ENCODE measurements around the gene DRD1.

- TF ChIP-seq JUNB (IDR thresholded peaks at IDR 0.05; ENCODE audit: unreplicated experiment) (no peak), CTCF (conservative IDR thresholded peaks at IDR 0.05; ENCODE audit: low read depth in 2 of 2) (no peak), STAT1 (IDR thresholded peaks at IDR 0.05; ENCODE audit: unreplicated experiment) (no peak), EZH2 (IDR thresholded peaks at IDR 0.05; ENCODE audit: low read depth, unreplicated experiment) (no peak), REST (IDR thresholded peaks at IDR 0.05; ENCODE audit: unreplicated experiment) (no peak), EZH2phosphoT487 (IDR thresholded peaks at IDR 0.05; ENCODE audit: unreplicated experiment) (no peak), ZNF462 (CRISPR knock-in tag; IDR thresholded peaks at IDR 0.05) (no peak), POLR2AphosphoS5 (IDR thresholded peaks at IDR 0.05; ENCODE audit: low read depth) (no peak), CREB1 (CRISPR knock-in tag; IDR thresholded peaks at IDR 0.05; ENCODE audit: low read depth) (no peak), NANOG (IDR thresholded peaks at IDR 0.05; ENCODE audit: borderline replicate concordance) (no peak), ZNF331 (CRISPR knock-in tag; IDR thresholded peaks at IDR 0.05; ENCODE audit: low read depth) (no peak), ZNF114 (CRISPR knock-in tag; IDR thresholded peaks at IDR 0.05) (no peak)
Measured at GRCh38 chr5:175447571-175447970, 3.6 kb upstream of the DRD1 start.
